ENCODE results near the gene ZSWIM5.
"Not testable (repeated sequence)": the region's sequence is repeated elsewhere in the genome, so short reads cannot be mapped to it uniquely, and the experiment has no call there.

ZSWIM5 gene

DNA sequence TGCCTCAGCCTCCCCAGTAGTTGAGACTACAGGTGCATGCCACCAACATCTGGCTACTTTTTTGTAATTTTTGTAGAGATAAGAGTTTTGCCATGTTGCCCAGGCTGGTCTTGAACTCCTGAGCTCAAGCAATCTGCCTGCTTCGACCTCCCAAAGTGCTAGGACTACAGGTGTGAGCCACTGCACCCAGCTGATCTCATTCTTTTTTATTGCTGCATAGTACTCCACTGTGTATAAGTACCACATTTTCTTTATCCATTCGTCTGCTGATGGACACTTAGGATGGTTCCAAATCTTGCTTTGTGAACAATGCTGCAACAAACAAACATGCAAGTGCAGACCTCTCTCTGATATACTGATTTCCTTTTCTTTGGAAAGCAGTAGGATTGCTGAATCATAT is 134.8 kb downstream of the ZSWIM5 start:
- TF ChIP-seq, protein P1, sequence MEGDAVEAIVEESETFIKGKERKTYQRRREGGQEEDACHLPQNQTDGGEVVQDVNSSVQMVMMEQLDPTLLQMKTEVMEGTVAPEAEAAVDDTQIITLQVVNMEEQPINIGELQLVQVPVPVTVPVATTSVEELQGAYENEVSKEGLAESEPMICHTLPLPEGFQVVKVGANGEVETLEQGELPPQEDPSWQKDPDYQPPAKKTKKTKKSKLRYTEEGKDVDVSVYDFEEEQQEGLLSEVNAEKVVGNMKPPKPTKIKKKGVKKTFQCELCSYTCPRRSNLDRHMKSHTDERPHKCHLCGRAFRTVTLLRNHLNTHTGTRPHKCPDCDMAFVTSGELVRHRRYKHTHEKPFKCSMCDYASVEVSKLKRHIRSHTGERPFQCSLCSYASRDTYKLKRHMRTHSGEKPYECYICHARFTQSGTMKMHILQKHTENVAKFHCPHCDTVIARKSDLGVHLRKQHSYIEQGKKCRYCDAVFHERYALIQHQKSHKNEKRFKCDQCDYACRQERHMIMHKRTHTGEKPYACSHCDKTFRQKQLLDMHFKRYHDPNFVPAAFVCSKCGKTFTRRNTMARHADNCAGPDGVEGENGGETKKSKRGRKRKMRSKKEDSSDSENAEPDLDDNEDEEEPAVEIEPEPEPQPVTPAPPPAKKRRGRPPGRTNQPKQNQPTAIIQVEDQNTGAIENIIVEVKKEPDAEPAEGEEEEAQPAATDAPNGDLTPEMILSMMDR (conservative IDR thresholded peaks at IDR 0.05; ENCODE audit: low read depth, low read length) = no peak
- DNase-seq (ENCODE audit: low read depth) = no peak
- no peak overlapping the region for H3K4me3 ChIP-seq (ENCODE audit: low read depth, low read length)

DNA sequence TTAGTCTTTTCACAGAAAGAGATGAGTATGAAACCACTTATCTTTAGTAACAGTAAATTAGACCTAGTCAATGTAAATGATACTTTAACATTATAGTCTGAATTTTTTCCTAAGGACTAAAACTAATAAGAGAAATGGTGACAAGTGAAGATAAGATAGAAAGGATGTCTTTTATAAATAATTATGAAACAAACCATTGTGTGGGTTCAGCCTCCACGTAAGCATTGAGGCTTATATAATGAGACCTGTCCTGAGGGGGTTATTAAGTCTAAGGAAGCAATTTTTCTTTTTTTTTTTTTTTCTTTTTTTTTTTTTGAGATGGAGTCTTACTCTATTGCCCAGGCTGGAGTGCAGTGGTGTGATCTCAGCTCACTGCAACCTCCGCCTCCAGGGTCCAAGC is 138.6 kb downstream of the ZSWIM5 start:
- DNase-seq (ENCODE audit: low read depth) = no peak
- no peak overlapping the region for H3K4me3 ChIP-seq (ENCODE audit: low read depth, low read length)
- TF ChIP-seq, protein P1 (conservative IDR thresholded peaks at IDR 0.05; ENCODE audit: low read depth, low read length) = no peak

DNA sequence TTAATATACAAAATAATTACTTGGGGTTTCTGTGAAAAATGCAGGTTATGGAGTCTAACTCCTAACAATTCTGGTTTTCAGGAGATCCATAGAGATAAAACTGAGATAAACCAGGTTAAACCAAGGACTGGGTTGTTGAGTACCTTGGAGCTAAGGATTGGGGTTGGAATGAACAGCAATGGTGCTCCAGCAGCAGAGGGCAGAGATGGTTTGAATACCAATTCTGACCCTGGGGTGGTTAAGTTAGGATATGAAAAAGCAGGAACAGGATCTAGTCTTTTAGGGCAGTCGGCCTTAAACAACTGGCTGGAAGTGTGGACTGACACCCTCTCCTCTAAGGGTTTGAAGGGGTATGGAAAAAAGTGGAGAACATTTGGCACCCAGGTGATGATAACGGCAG is 141.3 kb downstream of the ZSWIM5 start:
- H3K4me3 ChIP-seq (ENCODE audit: low read depth, low read length) = no peak overlapping the region
- TF ChIP-seq, protein P1 (conservative IDR thresholded peaks at IDR 0.05; ENCODE audit: low read depth, low read length) = peak; percentile 2
- DNase-seq (ENCODE audit: low read depth) = no peak

DNA sequence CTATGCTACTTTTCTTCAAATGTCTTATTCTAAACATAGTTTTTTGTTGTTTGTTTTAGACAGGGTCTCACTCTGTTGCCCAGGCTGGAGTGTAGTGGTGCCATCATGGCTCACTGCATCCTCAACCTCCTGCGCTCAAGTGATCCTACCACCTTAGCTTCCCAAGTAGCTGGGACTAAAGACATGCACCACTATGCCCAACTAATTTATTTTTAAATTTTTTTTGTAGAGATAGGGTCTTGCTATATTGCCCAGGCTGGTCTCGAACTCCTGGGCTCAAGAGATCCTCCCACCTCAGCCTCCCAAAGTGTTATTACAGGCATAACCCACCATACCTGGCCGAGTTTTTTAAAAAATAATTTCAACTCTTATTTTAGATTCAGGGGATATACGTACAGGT is 143.9 kb downstream of the ZSWIM5 start:
- not testable (repeated sequence) for DNase-seq (ENCODE audit: low read depth); H3K4me3 ChIP-seq (ENCODE audit: low read depth, low read length)

DNA sequence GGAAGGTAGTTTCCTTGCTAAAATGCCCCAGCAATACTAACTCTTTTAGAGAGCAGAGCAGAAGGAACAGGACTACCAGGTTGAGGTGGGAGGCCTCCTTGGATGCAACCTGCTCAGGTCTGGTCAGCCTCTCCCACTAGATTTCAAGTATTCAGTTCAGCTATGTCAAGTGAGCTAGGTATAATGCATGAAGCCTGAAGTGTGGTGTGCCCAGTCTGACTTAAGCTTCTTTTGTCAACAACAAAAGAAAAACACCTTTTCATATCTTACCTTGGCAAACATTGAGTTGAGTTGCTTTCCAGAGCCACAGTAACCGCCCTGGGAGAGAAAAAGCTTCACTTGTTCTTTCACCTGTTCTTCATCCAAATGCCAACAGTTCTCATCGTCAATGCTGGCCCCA is 146.6 kb downstream of the ZSWIM5 start:
- no peak for DNase-seq (ENCODE audit: low read depth)
- H3K4me3 ChIP-seq (ENCODE audit: low read depth, low read length) = no peak overlapping the region
- TF ChIP-seq, protein P1 (conservative IDR thresholded peaks at IDR 0.05; ENCODE audit: low read depth, low read length) = no peak

DNA sequence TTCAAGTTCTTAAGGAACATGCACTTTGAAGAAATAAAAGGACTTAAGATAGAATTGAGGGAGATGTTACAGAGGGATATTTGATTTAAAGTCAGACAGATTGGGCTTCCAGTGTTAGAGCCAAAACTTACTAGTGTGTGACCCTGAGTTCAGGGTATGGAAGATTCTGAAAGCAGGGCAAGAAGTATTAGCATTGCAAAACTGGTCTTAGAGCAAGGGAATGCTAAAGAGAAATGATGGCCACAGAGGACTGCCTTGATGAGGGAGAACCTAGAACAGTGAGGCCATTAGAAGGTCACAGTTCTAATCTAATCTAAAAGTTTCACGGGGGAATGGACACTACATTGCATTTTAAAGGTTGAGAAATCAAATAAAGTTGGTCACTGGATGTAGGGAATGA is 148.9 kb downstream of the ZSWIM5 start:
- TF ChIP-seq, protein P1 (conservative IDR thresholded peaks at IDR 0.05; ENCODE audit: low read depth, low read length) = no peak
- DNase-seq (ENCODE audit: low read depth) = no peak
- H3K4me3 ChIP-seq (ENCODE audit: low read depth, low read length) = no peak overlapping the region

DNA sequence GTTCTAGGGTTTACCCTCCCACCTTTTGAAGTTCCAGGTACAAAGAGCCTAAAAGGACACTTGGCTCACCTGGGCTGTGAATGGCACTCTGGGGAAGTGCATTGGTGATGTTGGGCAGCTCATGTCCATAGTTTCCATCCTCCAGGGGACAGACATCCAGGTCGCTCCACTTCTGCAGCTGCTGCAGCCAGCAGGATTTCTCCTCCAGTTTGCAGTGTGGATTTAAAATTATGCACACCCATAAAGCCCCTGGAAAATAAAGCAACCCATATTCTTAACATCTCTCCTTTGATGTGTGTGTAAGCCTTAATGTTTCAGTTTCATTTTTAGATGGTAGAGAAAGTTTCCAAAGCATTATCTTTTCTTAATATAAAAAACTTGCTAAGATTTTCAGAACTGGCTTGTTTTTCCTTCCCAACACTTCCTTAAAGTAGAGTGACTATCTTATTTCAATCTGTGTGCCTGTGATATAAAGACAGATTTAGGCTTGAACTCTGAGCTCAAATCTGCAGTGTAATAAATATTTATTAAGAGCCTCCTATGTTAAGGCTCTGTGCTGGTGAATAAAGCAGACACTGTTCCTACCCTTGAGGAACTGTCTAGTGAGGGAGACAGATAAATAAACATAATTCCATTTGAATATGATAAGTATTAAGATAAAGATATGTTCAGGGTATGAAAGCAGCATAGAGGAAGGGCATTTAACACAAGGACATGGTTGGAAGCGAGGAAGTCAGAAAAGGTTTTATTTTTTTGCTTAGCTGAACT is 155.2 kb downstream of the ZSWIM5 start:
- peak; percentile 19 for DNase-seq (ENCODE audit: low read depth)
- no peak overlapping the region for H3K4me3 ChIP-seq (ENCODE audit: low read depth, low read length)
- TF ChIP-seq, protein P1 (conservative IDR thresholded peaks at IDR 0.05; ENCODE audit: low read depth, low read length) = no peak
